ENCODE measurements around the gene LRRC8E.

DNA sequence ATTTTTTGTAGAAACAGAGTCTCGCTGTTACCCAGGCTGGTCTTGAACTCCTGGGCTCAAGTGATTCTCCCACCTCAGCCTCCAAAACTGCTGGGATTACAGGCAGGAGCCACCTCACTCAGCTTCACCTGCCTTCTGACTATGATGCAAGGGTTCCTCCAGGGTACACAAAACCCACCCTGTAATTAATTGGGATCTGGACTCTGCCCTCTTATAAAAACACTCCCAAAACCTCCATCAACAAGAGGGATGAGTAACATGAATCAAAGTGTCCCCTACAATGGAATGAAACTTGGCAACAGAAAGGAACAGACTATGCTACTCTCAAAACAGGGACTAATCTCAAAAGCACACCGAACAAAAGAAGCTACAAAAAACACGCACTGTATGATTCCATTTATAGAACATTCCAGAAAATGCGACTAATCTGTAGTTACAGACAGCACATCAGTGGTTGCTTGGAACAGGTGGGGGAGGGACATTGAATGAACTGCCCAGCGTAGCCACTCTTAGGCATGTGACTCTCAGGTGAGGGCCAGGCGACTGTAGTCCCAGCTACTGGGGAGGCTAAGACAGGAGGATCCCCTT lies 11.0 kb upstream of the LRRC8E start:
- TF ChIP-seq, protein P1, sequence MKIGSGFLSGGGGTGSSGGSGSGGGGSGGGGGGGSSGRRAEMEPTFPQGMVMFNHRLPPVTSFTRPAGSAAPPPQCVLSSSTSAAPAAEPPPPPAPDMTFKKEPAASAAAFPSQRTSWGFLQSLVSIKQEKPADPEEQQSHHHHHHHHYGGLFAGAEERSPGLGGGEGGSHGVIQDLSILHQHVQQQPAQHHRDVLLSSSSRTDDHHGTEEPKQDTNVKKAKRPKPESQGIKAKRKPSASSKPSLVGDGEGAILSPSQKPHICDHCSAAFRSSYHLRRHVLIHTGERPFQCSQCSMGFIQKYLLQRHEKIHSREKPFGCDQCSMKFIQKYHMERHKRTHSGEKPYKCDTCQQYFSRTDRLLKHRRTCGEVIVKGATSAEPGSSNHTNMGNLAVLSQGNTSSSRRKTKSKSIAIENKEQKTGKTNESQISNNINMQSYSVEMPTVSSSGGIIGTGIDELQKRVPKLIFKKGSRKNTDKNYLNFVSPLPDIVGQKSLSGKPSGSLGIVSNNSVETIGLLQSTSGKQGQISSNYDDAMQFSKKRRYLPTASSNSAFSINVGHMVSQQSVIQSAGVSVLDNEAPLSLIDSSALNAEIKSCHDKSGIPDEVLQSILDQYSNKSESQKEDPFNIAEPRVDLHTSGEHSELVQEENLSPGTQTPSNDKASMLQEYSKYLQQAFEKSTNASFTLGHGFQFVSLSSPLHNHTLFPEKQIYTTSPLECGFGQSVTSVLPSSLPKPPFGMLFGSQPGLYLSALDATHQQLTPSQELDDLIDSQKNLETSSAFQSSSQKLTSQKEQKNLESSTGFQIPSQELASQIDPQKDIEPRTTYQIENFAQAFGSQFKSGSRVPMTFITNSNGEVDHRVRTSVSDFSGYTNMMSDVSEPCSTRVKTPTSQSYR (CRISPR knock-in tag; IDR thresholded peaks at IDR 0.05) = no peak
- TF ChIP-seq, protein P2, sequence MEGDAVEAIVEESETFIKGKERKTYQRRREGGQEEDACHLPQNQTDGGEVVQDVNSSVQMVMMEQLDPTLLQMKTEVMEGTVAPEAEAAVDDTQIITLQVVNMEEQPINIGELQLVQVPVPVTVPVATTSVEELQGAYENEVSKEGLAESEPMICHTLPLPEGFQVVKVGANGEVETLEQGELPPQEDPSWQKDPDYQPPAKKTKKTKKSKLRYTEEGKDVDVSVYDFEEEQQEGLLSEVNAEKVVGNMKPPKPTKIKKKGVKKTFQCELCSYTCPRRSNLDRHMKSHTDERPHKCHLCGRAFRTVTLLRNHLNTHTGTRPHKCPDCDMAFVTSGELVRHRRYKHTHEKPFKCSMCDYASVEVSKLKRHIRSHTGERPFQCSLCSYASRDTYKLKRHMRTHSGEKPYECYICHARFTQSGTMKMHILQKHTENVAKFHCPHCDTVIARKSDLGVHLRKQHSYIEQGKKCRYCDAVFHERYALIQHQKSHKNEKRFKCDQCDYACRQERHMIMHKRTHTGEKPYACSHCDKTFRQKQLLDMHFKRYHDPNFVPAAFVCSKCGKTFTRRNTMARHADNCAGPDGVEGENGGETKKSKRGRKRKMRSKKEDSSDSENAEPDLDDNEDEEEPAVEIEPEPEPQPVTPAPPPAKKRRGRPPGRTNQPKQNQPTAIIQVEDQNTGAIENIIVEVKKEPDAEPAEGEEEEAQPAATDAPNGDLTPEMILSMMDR (IDR thresholded peaks at IDR 0.05) = no peak
- TF ChIP-seq, protein P3, sequence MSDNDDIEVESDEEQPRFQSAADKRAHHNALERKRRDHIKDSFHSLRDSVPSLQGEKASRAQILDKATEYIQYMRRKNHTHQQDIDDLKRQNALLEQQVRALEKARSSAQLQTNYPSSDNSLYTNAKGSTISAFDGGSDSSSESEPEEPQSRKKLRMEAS (CRISPR knock-in tag; IDR thresholded peaks at IDR 0.05) = no peak

All from WTC11 (cell line).